Measurements from ENCODE around the gene CST9L.

CST9L gene

GRCh38 chr20:23569570-23569969 lies 1.3 kb upstream of the CST9L start:
- TF ChIP-seq EZH2phosphoT487 (IDR thresholded peaks at IDR 0.05; ENCODE audit: borderline replicate concordance, low read length) = no peak
- TF ChIP-seq, protein P1, sequence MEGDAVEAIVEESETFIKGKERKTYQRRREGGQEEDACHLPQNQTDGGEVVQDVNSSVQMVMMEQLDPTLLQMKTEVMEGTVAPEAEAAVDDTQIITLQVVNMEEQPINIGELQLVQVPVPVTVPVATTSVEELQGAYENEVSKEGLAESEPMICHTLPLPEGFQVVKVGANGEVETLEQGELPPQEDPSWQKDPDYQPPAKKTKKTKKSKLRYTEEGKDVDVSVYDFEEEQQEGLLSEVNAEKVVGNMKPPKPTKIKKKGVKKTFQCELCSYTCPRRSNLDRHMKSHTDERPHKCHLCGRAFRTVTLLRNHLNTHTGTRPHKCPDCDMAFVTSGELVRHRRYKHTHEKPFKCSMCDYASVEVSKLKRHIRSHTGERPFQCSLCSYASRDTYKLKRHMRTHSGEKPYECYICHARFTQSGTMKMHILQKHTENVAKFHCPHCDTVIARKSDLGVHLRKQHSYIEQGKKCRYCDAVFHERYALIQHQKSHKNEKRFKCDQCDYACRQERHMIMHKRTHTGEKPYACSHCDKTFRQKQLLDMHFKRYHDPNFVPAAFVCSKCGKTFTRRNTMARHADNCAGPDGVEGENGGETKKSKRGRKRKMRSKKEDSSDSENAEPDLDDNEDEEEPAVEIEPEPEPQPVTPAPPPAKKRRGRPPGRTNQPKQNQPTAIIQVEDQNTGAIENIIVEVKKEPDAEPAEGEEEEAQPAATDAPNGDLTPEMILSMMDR (IDR thresholded peaks at IDR 0.05; ENCODE audit: low read depth, low read length, poor library complexity, severe bottlenecking) = no peak

GRCh38 chr20:23568971-23569330 lies 667 bp upstream of the CST9L start:
- TF ChIP-seq, protein P1 (IDR thresholded peaks at IDR 0.05; ENCODE audit: low read depth, low read length, poor library complexity, severe bottlenecking) = no peak
- no peak for TF ChIP-seq EZH2phosphoT487 (IDR thresholded peaks at IDR 0.05; ENCODE audit: borderline replicate concordance, low read length)
- no peaks in the 10 kb centered on the region for H3K27me3 ChIP-seq (ENCODE audit: control insufficient read depth, low read length)
- H3F3A ChIP-seq (ENCODE audit: control insufficient read depth, insufficient read depth) = no peaks in the 10 kb centered on the region
- no peak overlapping the region for H3K4me3 ChIP-seq (ENCODE audit: low read length)
- H3K9me3 ChIP-seq (ENCODE audit: control insufficient read depth, insufficient read depth, low read length) = no peaks in the 10 kb centered on the region
- H4K20me1 ChIP-seq (ENCODE audit: control insufficient read depth, insufficient read depth, low read depth, low read length) = no peaks in the 10 kb centered on the region
- H3K4me1 ChIP-seq (ENCODE audit: control insufficient read depth, low read length) = no peaks in the 10 kb centered on the region
- H3K27ac ChIP-seq (ENCODE audit: low read depth, low read length) = no peak overlapping the region
- H3K9me2 ChIP-seq (replicated peaks; ENCODE audit: control insufficient read depth, low read length) = no peaks in the 10 kb centered on the region
- H3K79me2 ChIP-seq (ENCODE audit: control insufficient read depth, low read length) = no peaks in the 10 kb centered on the region
- no peaks in the 10 kb centered on the region for H3K36me3 ChIP-seq (ENCODE audit: control insufficient read depth, low read length)
- H3K4me2 ChIP-seq (ENCODE audit: low read length) = no peak overlapping the region

More at GRCh38 chr20:23569570-23569969, 1.3 kb upstream of the CST9L start:
- Histone ChIP-seq H3K4me1 (ENCODE audit: control insufficient read depth, low read length) (no peaks in the 10 kb centered on the region), H3K27me3 (ENCODE audit: control insufficient read depth, low read length) (no peaks in the 10 kb centered on the region), H3K4me2 (ENCODE audit: low read length) (no peak overlapping the region), H3K79me2 (ENCODE audit: control insufficient read depth, low read length) (no peaks in the 10 kb centered on the region), H3K27ac (ENCODE audit: low read depth, low read length) (no peak overlapping the region), H3K4me3 (ENCODE audit: low read length) (no peak overlapping the region), H3F3A (ENCODE audit: control insufficient read depth, insufficient read depth) (no peaks in the 10 kb centered on the region), H3K36me3 (ENCODE audit: control insufficient read depth, low read length) (no peaks in the 10 kb centered on the region), H3K9me3 (ENCODE audit: control insufficient read depth, insufficient read depth, low read length) (no peaks in the 10 kb centered on the region), H4K20me1 (ENCODE audit: control insufficient read depth, insufficient read depth, low read depth, low read length) (no peaks in the 10 kb centered on the region), H3K9me2 (replicated peaks; ENCODE audit: control insufficient read depth, low read length) (no peaks in the 10 kb centered on the region)

- no peaks in the 10 kb centered on the region for H4K20me1 ChIP-seq (ENCODE audit: control insufficient read depth, insufficient read depth, low read depth, low read length)
- no peaks in the 10 kb centered on the region for H3F3A ChIP-seq (ENCODE audit: control insufficient read depth, insufficient read depth)
- H3K4me2 ChIP-seq (ENCODE audit: low read length) = no peak overlapping the region
- TF ChIP-seq, protein P1 (IDR thresholded peaks at IDR 0.05; ENCODE audit: low read depth, low read length, poor library complexity, severe bottlenecking) = no peak
- TF ChIP-seq EZH2phosphoT487 (IDR thresholded peaks at IDR 0.05; ENCODE audit: borderline replicate concordance, low read length) = no peak
- H3K9me3 ChIP-seq (ENCODE audit: control insufficient read depth, insufficient read depth, low read length) = no peaks in the 10 kb centered on the region
- no peaks in the 10 kb centered on the region for H3K79me2 ChIP-seq (ENCODE audit: control insufficient read depth, low read length)
- no peak overlapping the region for H3K4me3 ChIP-seq (ENCODE audit: low read length)
- H3K36me3 ChIP-seq (ENCODE audit: control insufficient read depth, low read length) = no peaks in the 10 kb centered on the region
- no peaks in the 10 kb centered on the region for H3K4me1 ChIP-seq (ENCODE audit: control insufficient read depth, low read length)
- H3K27me3 ChIP-seq (ENCODE audit: control insufficient read depth, low read length) = no peaks in the 10 kb centered on the region
- H3K27ac ChIP-seq (ENCODE audit: low read depth, low read length) = no peak overlapping the region
- H3K9me2 ChIP-seq (replicated peaks; ENCODE audit: control insufficient read depth, low read length) = no peaks in the 10 kb centered on the region
Observed at GRCh38 chr20:23566199-23566932, 1.9 kb downstream of the CST9L start.
